ENCODE data around the gene LMO3. TPM values are rescaled to one million over a fixed set of nuclear protein-coding genes. Genes with fewer than 3 reads are reported as not detected.

The LMO3 gene
- total and polyA plus RNA-seq, 2 of the 13 experiments (the other 11 are each of a cell fraction or from before 2014, with no cell fraction given) = not detected

DNA sequence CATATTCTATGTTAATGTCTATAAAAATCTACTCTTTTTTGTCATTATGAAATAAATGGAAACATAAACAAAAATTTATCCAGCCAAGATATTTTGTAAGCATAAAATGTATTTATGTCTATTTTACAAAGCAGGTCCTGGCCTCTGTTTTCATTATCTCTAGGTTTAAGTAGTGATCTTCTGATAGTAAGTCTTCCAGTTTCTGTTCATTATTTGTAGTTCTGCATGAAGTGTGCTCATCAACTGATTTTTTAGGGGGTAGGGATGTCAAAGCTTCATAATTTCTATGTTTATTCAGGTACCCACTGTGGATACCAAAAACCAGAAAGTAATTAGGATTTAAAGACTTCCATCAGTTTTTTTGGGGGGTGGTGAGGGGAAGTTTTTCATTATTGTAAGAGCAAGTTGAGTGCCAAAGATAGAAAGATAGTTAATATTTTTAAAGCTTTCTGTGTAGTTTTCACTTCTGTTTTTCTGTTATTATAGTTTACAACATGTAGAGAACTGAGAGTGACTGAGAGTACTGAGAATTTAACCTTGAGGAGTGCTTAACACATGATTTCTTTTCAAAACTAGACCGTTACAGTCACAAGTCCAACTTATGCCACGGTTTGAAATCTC, 30.6 kb upstream of the LMO3 start:
- TF ChIP-seq MLLT10 (CRISPR knock-in tag; IDR thresholded peaks at IDR 0.05) (no peak), ATM (IDR thresholded peaks at IDR 0.05; ENCODE audit: borderline replicate concordance) (no peak), ZNF10 (CRISPR knock-in tag; IDR thresholded peaks at IDR 0.05; ENCODE audit: borderline replicate concordance, low read depth) (no peak), USF2 (IDR thresholded peaks at IDR 0.05; ENCODE audit: low read depth, low read length) (no peak), USF2 (CRISPR knock-in tag; IDR thresholded peaks at IDR 0.05; ENCODE audit: borderline replicate concordance) (no peak), IRF2 (CRISPR knock-in tag; IDR thresholded peaks at IDR 0.05) (no peak), PREB (CRISPR knock-in tag; IDR thresholded peaks at IDR 0.05) (no peak), SRF (IDR thresholded peaks at IDR 0.05; ENCODE audit: low read depth, low read length) (no peak), TMF1 (CRISPR knock-in tag; IDR thresholded peaks at IDR 0.05; ENCODE audit: low read depth) (no peak), CBX5 (CRISPR knock-in tag; IDR thresholded peaks at IDR 0.05; ENCODE audit: borderline replicate concordance) (no peak), SMC3 (IDR thresholded peaks at IDR 0.05; ENCODE audit: low read length) (no peak), ZNF772 (CRISPR knock-in tag; IDR thresholded peaks at IDR 0.05) (no peak), ZNF740 (CRISPR knock-in tag; IDR thresholded peaks at IDR 0.05) (no peak), MYC (CRISPR knock-in tag; IDR thresholded peaks at IDR 0.05; ENCODE audit: borderline replicate concordance) (no peak), ZNF556 (CRISPR knock-in tag; IDR thresholded peaks at IDR 0.05; ENCODE audit: borderline replicate concordance) (no peak)
- TF ChIP-seq, protein P1, sequence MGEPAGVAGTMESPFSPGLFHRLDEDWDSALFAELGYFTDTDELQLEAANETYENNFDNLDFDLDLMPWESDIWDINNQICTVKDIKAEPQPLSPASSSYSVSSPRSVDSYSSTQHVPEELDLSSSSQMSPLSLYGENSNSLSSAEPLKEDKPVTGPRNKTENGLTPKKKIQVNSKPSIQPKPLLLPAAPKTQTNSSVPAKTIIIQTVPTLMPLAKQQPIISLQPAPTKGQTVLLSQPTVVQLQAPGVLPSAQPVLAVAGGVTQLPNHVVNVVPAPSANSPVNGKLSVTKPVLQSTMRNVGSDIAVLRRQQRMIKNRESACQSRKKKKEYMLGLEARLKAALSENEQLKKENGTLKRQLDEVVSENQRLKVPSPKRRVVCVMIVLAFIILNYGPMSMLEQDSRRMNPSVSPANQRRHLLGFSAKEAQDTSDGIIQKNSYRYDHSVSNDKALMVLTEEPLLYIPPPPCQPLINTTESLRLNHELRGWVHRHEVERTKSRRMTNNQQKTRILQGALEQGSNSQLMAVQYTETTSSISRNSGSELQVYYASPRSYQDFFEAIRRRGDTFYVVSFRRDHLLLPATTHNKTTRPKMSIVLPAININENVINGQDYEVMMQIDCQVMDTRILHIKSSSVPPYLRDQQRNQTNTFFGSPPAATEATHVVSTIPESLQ (CRISPR knock-in tag; conservative IDR thresholded peaks at IDR 0.05) = no peak
- TF ChIP-seq, protein P2, sequence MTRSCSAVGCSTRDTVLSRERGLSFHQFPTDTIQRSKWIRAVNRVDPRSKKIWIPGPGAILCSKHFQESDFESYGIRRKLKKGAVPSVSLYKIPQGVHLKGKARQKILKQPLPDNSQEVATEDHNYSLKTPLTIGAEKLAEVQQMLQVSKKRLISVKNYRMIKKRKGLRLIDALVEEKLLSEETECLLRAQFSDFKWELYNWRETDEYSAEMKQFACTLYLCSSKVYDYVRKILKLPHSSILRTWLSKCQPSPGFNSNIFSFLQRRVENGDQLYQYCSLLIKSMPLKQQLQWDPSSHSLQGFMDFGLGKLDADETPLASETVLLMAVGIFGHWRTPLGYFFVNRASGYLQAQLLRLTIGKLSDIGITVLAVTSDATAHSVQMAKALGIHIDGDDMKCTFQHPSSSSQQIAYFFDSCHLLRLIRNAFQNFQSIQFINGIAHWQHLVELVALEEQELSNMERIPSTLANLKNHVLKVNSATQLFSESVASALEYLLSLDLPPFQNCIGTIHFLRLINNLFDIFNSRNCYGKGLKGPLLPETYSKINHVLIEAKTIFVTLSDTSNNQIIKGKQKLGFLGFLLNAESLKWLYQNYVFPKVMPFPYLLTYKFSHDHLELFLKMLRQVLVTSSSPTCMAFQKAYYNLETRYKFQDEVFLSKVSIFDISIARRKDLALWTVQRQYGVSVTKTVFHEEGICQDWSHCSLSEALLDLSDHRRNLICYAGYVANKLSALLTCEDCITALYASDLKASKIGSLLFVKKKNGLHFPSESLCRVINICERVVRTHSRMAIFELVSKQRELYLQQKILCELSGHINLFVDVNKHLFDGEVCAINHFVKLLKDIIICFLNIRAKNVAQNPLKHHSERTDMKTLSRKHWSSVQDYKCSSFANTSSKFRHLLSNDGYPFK (CRISPR knock-in tag; IDR thresholded peaks at IDR 0.05; ENCODE audit: borderline replicate concordance) = no peak
- Histone ChIP-seq H3K9ac (ENCODE audit: insufficient read depth, low read depth, low read length) (no peak overlapping the region), H3K27ac (ENCODE audit: extremely low read length, insufficient read depth, low read length) (no peak overlapping the region), H3K4me3 (replicated peaks in 1 of 3; ENCODE audit: insufficient read depth in 1 of 3, low read depth in 2 of 3, low read length in 3 of 3) (no peak overlapping the region), H3K27me3 (ENCODE audit: control insufficient read depth in 1 of 2, insufficient read depth in 2 of 2, low read length in 2 of 2) (no peaks in the 10 kb centered on the region), H4K20me1 (ENCODE audit: insufficient read depth, low read length) (no peaks in the 10 kb centered on the region), H3K4me2 (ENCODE audit: low read depth, low read length) (no peak overlapping the region), H3K79me2 (ENCODE audit: insufficient read depth, low read length) (no peaks in the 10 kb centered on the region), H2AFZ (ENCODE audit: low read length) (no peak overlapping the region), H3K4me1 (ENCODE audit: insufficient read depth, low read length) (no peaks in the 10 kb centered on the region), H3K36me3 (replicated peaks in 1 of 2; ENCODE audit: control insufficient read depth in 1 of 2, insufficient read depth in 2 of 2, low read length in 2 of 2) (no peaks in the 10 kb centered on the region), H3K9me3 (ENCODE audit: low read length) (no peaks in the 10 kb centered on the region)
- DNase-seq (ENCODE audit: low spot score) (no peak), FAIRE-seq (no peak), ATAC-seq (no peak)
- 5% methylated on average over 2 of the region's 2 CpGs for WGBS (ENCODE audit: low lambda C conversion rate)
- intact Hi-C loops (cut with micrococcal nuclease; ENCODE audit: unreplicated experiment) = no loop called here
- CTCF ChIA-PET (ENCODE audit: low intra/inter-chr PET ratio, low total read pairs) = no interaction called here
- in situ Hi-C loops (cut with HindIII; ENCODE audit: extremely low pct_ligation_motif_present, low pct_unique_long_range_greater_than_20kb) = no loop called here
- POLR2A ChIA-PET = no interaction called here
- no TSS peak for BruUV-seq (replicated peaks)

Measured in HepG2 (cell line).